Neural progenitor cell (in vitro differentiated cells): ENCODE data around the gene GDNF. TPM values are rescaled to one million over a fixed set of nuclear protein-coding genes. Genes with fewer than 3 reads are reported as not detected.

ENCODE experiments used
- DNase-seq: peaks from one replicate; pipeline ENCODE4 v3.0.0-alpha.2; 2016; ENCODE audit warnings: low spot score
- H2AFZ ChIP-seq: fragments of 200-600 bp; sonication (generic); replicated peaks from 2 replicates; pipeline ENCODE4 v1.6.1; 2016; ENCODE audit warnings: antibody characterized with exemption
- H3F3A ChIP-seq: fragments of 200-600 bp; sonication (generic); 2 replicates; pipeline ENCODE4 v1.6.1; 2016; ENCODE audit warnings: antibody characterized with exemption, low read depth
- H3K27ac ChIP-seq: fragments of 200-600 bp; sonication (generic); 2 replicates; pipeline ENCODE4 v1.5.1; 2016; ENCODE audit warnings: mild to moderate bottlenecking
- H3K27me3 ChIP-seq: fragments of 200-600 bp; sonication (generic); 2 replicates; pipeline ENCODE4 v1.6.1; 2016; ENCODE audit warnings: mild to moderate bottlenecking, moderate library complexity
- H3K36me3 ChIP-seq: fragments of 200-600 bp; sonication (generic); 2 replicates; pipeline ENCODE4 v1.5.1; 2016
- H3K4me1 ChIP-seq: fragments of 200-600 bp; sonication (generic); 2 replicates; pipeline ENCODE4 v1.6.1; 2016; ENCODE audit warnings: mixed run types
- H3K4me2 ChIP-seq: fragments of 200-600 bp; sonication (generic); 2 replicates; pipeline ENCODE4 v1.6.1; 2016
- H3K4me3 ChIP-seq: fragments of 200-600 bp; sonication (generic); 2 replicates; pipeline ENCODE4 v1.5.1; 2016
- H3K79me2 ChIP-seq: fragments of 200-600 bp; sonication (generic); 2 replicates; pipeline ENCODE4 v1.6.1; 2016; ENCODE audit warnings: low read depth
- H3K9ac ChIP-seq: fragments of 200-600 bp; sonication (generic); 2 replicates; pipeline ENCODE4 v1.6.1; 2016
- H3K9me3 ChIP-seq: fragments of 200-600 bp; sonication (generic); 2 replicates; pipeline ENCODE4 v1.5.1; 2016; ENCODE audit warnings: low read depth
- H4K20me1 ChIP-seq: fragments of 200-600 bp; sonication (generic); 2 replicates; pipeline ENCODE4 v1.6.1; 2016; ENCODE audit warnings: low read depth
- H3K27ac Mint-ChIP-seq: 3 replicates; pipeline ENCODE4 v1.8.0; 2021; ENCODE audit warnings: mixed read lengths
- H3K27me3 Mint-ChIP-seq: 2 replicates; pipeline ENCODE4 v1.8.0; 2022; ENCODE audit warnings: low read depth, mild to moderate bottlenecking, inconsistent platforms, moderate library complexity, mixed read lengths; ENCODE audit not compliant: insufficient read depth
- H3K36me3 Mint-ChIP-seq: 3 replicates; pipeline ENCODE4 v1.8.0; 2021; ENCODE audit warnings: mixed read lengths
- H3K4me1 Mint-ChIP-seq: 3 replicates; pipeline ENCODE4 v1.8.0; 2021; ENCODE audit warnings: mixed read lengths
- H3K4me3 Mint-ChIP-seq: 3 replicates; pipeline ENCODE4 v1.8.0; 2021; ENCODE audit warnings: mild to moderate bottlenecking, moderate library complexity, mixed read lengths
- H3K9me3 Mint-ChIP-seq: 3 replicates; pipeline ENCODE4 v1.8.0; 2020; ENCODE audit warnings: mixed read lengths
- CTCF ChIP-seq: fragments of 200-600 bp; sonication (generic); IDR thresholded peaks from 2 replicates; pipeline ENCODE4 v1.5.1; 2017; ENCODE audit warnings: antibody characterized with exemption, mild to moderate bottlenecking
- EZH2 ChIP-seq: fragments of 200-600 bp; sonication (generic); IDR thresholded peaks from 2 replicates; pipeline ENCODE4 v1.6.1; 2017; ENCODE audit warnings: antibody characterized with exemption, mild to moderate bottlenecking, moderate library complexity
- EZH2phosphoT487 ChIP-seq: fragments of 200-600 bp; sonication (generic); IDR thresholded peaks from 2 replicates; pipeline ENCODE4 v1.6.1; 2017; ENCODE audit warnings: antibody characterized with exemption
- total RNA-seq: library from RNA; depleted of rRNA; stranded (reverse); fragments of >200 nt; gene quantifications from 2 replicates; pipeline ENCODE4 v1.2.3, GENCODE V29; 2015; ENCODE audit warnings: low replicate concordance

Gene GDNF
- total RNA-seq, 1 donor from 2014 or later, result not detected

DNA sequence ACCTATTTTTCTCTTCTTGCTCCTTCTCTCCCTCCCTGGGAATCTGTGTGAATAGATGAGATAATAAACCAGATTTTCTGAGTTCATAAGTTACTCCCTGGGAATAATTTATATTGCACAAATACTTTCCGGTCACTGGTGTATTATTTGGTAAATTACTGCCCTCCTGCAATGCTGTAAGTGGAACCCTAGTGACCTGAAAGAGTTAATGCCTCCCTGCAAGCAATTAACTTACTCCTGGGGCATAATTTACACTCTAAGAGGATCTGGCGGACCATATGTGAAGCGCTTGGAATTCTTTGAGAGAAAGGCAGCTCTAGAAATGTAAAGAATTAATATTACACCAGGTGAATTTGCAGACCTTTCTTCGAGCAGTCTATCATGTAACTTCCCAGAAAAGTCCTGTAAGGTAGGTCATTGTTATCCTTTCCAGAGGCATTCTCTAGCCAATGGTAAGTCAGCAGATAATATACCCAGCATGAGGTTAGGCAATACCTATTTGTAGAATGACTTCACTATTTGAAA is 7.0 kb upstream of the GDNF start:
- Mint-ChIP-seq H3K36me3 (no peaks in the 10 kb centered on the region), H3K4me1 (peaks cover 4% of the 10 kb centered on the region), H3K4me3 (no peak overlapping the region), H3K27me3 (peaks cover 2% of the 10 kb centered on the region), H3K27ac (no peak overlapping the region), H3K9me3 (no peaks in the 10 kb centered on the region)
- no peak overlapping the region for H2AFZ ChIP-seq
- H3K27ac ChIP-seq, result no peak overlapping the region
- H3K4me2 ChIP-seq, result no peak overlapping the region
- H3K27me3 ChIP-seq, result peaks cover 20% of the 10 kb centered on the region
- no peak overlapping the region for H3K9ac ChIP-seq
- no peak for DNase-seq
- peaks cover 11% of the 10 kb centered on the region for H3K4me1 ChIP-seq
- H3K36me3 ChIP-seq, result no peaks in the 10 kb centered on the region
- H3K9me3 ChIP-seq, result no peaks in the 10 kb centered on the region
- H4K20me1 ChIP-seq, result no peaks in the 10 kb centered on the region
- TF ChIP-seq EZH2phosphoT487 (no peak), EZH2 (no peak), CTCF (no peak)
- H3F3A ChIP-seq, result no peaks in the 10 kb centered on the region
- no peak overlapping the region for H3K4me3 ChIP-seq
- no peaks in the 10 kb centered on the region for H3K79me2 ChIP-seq

- peaks cover 11% of the 10 kb centered on the region for H3K4me1 Mint-ChIP-seq
- H3K9me3 Mint-ChIP-seq, result peaks cover 2% of the 10 kb centered on the region
- H3K27ac ChIP-seq, result no peak overlapping the region
- H3K9me3 ChIP-seq, result no peaks in the 10 kb centered on the region
- no peak overlapping the region for H3K4me3 Mint-ChIP-seq
- TF ChIP-seq CTCF (no peak), EZH2phosphoT487 (no peak), EZH2 (no peak)
- no peak overlapping the region for H3K9ac ChIP-seq
- no peak overlapping the region for H3K4me3 ChIP-seq
- H3F3A ChIP-seq, result no peaks in the 10 kb centered on the region
- no peak overlapping the region for H2AFZ ChIP-seq
- peaks cover 20% of the 10 kb centered on the region for H3K27me3 Mint-ChIP-seq
- no peaks in the 10 kb centered on the region for H3K79me2 ChIP-seq
- H4K20me1 ChIP-seq, result peaks cover 13% of the 10 kb centered on the region
- peaks cover 48% of the 10 kb centered on the region for H3K27me3 ChIP-seq
- peaks cover 11% of the 10 kb centered on the region for H3K4me1 ChIP-seq
- no peak overlapping the region for H3K4me2 ChIP-seq
- no peaks in the 10 kb centered on the region for H3K36me3 Mint-ChIP-seq
- no peaks in the 10 kb centered on the region for H3K36me3 ChIP-seq
- H3K27ac Mint-ChIP-seq, result no peak overlapping the region
- peak; percentile 47 for DNase-seq
Observed at GRCh38 chr5:37844009-37844408, 4.2 kb upstream of the GDNF start.

GRCh38 chr5:37842048-37842447 is 2.2 kb upstream of the GDNF start:
- no peak overlapping the region for H3K4me2 ChIP-seq
- TF ChIP-seq CTCF, result no peak
- no peak for TF ChIP-seq EZH2phosphoT487
- TF ChIP-seq EZH2, result no peak
- H3K4me1 Mint-ChIP-seq, result peaks cover 22% of the 10 kb centered on the region
- no peak overlapping the region for H2AFZ ChIP-seq
- H3K27ac Mint-ChIP-seq, result no peak overlapping the region
- no peak overlapping the region for H3K4me3 Mint-ChIP-seq
- peaks cover 39% of the 10 kb centered on the region for H3K27me3 Mint-ChIP-seq
- H3K4me3 ChIP-seq, result no peak overlapping the region
- no peaks in the 10 kb centered on the region for H3K36me3 ChIP-seq
- peaks cover 12% of the 10 kb centered on the region for H3F3A ChIP-seq
- no peaks in the 10 kb centered on the region for H3K79me2 ChIP-seq
- no peaks in the 10 kb centered on the region for H3K9me3 ChIP-seq
- peaks cover 17% of the 10 kb centered on the region for H3K4me1 ChIP-seq
- peaks cover 68% of the 10 kb centered on the region for H3K27me3 ChIP-seq
- H3K36me3 Mint-ChIP-seq, result no peaks in the 10 kb centered on the region
- peaks cover 2% of the 10 kb centered on the region for H3K9me3 Mint-ChIP-seq
- H4K20me1 ChIP-seq, result peaks cover 15% of the 10 kb centered on the region
- DNase-seq, result no peak
- H3K9ac ChIP-seq, result no peak overlapping the region
- H3K27ac ChIP-seq, result no peak overlapping the region
